Stimulated activated CD4-positive, alpha-beta T cell treated with anti-CD3 and anti-CD28 coated beads, Interleukin-12 subunit alpha, Interleukin-12 subunit beta, amount 100 ng/mL, for 4 hours (primary cell): ENCODE measurements around the gene LMF1.

ENCODE experiments used
- DNase-seq: peaks from one replicate; pipeline ENCODE4 v3.0.0-alpha.2; 2020

The LMF1 gene

DNA sequence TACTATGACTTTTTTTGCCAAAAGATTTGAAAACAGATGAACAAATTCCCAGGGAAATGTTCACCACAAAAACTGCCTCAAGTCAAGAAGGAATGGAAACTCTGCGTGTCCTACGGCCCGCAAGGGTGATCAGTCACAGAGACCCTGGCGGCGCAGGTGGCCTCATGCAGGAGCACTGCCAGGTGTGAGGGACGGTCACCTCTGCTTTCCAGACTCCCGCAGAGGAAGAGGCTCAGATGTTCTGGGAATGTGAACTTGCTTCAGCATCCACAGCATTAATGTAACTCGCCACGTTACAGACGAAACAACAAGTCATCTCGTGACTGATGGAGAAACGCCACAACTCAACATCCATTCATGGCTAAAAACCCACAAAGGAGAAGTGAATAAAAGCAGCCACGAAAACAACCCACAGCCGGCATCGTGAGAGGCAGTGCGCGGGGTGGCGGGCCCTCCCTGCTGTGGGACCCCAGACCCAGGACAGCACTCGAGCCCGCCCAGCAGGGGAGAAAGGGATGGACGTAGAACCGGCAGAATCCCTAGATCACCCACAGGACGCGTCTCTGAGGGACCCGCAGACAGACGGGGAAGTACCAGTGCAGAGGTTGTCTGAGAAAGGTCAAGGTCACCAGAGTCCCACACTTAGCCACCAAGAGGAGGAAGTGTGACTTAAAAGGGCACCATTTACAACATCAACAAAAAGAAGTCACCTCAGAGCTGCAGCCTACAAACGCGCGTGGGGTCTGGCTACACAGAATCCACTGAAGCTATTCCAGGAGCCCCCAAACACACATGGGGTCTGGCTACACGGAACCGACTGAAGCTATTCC, 93.3 kb downstream of the LMF1 start:
- DNase-seq: no peak

- DNase-seq: no peak
Measured at GRCh38 chr16:876523-877241, 94.1 kb downstream of the LMF1 start.

DNA sequence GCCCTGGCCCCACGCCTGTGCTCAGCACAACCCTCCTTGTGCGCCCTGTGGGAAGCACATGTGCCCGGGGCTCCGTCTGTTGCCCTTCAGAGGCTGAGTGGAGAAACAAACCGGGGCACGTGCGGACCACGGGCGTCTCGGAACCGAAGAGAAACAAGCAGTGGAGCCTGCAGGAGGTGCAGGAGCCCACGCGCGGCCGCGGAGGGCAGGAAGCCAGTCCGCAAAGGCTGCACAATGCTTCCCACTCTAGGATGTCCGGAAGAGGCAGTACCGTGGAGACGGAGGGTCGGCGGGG, 94.8 kb downstream of the LMF1 start:
- DNase-seq: no peak

DNA sequence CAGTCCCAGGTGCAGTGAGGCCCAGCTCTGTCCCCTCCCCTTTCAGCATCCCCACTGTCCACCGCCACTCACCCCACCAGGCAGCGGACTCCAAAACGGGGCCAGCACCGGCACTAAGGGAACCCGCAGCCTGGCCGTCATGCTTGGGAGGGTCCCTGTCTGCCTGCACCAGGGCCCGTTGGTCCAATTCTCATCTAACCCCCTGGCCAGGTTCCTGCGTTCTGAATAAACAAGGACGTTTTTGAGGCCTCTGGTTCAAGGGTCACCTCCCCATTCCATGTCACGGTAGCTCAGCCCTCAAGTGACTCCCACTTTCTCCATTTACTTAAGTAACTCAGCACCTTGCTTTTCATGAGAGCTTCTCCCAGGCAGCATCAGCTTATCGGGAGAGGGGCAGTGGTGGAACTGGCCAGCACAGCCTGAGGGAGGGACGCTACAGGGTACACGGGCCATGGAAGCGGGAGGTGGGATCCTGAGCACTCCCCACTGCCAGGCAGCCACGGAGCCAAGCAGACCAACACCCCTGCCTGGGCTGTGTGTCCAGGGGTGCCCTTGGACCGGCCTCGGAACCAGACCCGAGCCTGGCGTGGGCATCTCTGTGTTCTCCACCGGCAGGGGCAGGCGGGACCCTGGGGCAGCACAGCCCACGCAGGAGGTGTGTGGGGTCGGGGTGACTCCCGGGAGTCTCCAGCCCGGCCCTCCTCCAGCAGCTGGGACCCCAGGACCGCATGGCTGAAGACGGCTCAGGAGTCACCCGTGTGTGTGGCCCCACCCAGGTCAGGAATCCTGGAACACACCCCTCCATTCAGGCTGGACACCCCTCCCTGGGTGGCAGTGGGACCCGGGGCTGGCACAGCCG, 95.4 kb downstream of the LMF1 start:
- DNase-seq: no peak

GRCh38 chr16:874366-875181, 96.2 kb downstream of the LMF1 start:
- DNase-seq: no peak

GRCh38 chr16:873889-874288, 96.9 kb downstream of the LMF1 start:
- no peak for DNase-seq

DNA sequence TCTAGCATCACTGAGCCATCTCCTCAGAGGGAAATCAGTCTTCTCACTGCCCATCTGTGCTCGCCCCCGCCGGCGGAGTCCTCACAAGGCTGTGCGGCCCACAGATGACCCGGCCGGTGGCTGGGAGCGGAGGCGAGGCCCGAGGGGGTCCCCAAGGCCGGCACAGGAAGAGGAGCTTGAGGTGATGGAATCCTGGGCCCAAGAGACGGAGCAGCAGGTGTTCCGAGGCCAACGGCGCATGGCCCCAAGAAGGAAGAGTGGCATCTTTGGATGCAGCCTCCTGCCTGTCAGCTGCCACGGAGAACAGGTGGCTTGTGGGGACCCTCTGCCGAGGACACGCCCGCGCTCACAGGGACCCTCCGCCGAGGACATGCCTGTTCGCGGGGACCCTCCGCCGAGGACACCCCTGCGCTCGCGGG, 97.5 kb downstream of the LMF1 start:
- no peak for DNase-seq

DNA sequence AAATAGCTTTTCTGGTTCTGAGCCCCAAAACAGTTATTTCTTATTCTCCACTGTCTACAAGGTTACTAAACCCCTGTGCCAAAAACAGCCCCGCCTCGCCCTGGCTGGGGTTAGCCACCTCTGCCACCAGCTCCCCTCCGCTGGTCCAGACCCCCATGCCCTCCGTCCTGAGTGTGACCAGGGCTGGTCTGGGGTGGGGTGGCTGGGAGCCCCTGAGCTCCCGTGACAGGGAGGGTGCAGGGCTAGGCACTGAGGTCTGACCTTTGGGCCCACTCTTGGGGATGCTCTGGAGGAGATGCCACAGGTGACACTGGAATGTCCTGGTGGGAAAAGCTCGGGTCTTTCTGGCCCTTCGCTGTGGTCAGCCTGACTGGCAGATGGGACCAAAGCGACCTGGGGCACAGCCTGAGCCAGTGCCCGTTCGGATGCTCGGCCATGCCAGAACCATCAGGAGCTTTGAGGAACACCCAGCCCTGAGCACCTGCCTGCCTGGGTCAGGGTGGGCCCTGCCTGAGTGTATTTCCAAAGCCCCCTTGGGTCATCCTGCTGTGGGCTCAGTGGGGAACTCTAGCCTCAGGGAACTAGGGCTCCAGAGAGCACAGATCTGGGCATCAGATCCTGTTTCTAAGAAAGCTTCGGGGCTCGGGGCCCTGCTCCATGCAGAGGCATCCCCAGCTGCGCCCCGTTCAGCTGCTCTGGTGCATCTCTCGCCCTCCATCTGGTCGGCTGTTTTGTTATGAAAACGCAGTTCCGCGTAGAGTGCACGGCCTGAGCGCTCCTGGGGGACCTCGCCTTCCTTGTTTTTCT, 98.1 kb downstream of the LMF1 start:
- DNase-seq: no peak

DNA sequence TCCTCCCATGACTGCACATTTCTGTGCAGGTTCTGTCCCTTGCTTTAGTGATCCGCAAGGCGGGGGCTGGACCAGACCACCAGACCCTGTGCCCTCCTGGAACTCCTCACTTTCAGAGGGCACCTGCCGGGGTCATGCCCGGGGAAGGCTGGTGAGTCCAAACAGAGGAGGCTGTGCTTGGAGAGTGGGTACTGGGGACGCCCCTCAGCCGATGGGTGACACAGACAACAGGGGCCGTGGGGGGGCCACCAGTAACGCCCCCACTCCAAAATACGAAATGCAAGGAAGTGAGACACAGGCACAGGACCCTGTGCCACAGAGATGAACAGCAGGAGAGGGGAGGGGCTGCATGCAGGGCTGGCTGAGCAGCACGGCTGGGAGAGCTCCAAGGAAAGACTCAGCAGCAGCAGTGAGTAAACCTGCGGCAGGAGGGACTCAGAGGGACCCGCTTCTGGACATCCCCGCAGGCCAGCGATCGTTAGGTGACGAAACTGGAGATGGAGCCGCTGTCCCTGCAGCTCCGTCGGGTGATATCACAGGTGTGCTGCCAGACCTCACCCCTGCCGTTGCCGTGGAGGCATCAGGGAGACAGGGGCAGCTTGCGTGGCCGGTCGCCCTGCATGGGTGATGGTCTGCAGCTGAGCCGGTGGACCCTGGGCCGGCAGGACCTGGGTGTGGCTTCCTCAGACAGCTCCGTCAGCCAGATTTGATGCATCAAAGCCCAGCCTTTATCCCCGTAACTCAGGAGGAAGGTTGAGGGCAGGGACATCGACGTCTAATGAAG, 99.0 kb downstream of the LMF1 start:
- DNase-seq: no peak

DNA sequence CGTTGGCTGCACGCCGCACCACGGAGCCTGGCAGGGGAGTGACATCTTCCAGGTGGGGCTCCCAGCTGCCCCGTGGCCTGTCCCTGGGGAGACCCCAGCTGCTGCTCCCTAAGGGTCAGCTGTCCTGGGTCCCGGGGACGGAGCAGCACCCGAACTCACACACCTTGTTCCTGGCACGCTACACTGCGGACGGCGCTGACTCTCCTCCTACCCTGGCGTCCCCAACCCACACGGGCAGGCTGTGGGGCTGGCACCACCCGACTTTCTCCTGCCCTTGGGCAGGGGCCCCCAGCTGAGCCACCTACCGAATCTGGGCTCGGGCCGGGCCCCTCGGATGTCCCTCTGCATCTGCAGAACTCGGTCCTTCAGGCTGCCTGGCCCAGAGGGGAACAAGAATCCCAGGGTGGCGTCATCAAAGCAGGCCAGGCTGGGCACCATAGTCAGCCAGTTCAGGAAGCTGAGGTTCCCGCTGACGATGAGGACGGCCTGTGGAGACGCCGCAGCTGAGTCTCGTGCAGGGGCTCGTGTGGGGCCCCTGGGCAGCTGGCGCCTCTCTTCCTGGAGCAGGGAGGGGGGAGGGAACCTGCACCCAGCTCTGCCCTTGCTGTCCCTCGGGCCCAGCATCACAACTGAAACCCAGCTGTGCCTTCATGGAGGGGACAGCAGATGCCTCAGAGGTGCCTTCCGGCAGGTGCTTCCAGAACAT, 99.8 kb downstream of the LMF1 start:
- no peak for DNase-seq

DNA sequence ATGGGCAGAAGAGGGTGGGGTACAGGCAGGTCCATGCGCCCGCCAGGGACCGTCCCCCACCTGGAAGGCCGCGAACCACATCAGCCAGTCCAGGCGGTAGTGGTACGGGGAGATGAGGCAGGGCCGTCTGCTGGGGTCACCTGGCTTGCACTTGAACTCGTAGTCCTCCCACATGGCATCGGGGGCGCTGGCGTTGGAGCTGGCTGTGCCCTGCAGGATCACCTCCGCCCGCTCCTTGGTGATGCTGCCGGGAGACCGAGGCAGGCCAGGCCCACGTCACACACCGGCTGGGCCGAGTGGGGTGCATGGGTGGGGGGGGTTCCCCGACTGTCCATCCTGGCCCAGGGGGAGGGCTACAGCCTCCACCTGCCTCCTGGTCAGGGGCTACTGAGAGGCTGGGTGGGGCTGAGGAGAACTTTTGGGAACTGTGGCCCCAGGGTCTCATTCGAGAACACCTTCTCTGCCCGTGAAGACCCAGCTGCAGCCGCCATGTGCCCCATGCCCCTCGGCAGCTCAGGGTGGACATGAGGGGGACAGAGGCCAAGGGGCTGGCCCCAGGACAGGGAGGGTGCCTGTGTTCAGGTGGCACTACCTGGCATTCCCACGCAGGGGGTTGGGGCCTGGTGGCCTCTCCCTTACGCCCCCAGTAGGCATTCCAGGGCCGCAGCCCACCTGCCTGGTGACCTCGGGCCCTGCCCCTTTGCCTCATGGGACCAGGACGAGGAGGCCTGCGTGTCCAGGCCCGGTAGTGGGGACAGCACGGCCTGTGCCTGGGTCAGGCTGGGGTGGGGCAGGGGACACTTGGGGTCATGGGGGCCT, 100.8 kb downstream of the LMF1 start:
- DNase-seq: no peak

DNA sequence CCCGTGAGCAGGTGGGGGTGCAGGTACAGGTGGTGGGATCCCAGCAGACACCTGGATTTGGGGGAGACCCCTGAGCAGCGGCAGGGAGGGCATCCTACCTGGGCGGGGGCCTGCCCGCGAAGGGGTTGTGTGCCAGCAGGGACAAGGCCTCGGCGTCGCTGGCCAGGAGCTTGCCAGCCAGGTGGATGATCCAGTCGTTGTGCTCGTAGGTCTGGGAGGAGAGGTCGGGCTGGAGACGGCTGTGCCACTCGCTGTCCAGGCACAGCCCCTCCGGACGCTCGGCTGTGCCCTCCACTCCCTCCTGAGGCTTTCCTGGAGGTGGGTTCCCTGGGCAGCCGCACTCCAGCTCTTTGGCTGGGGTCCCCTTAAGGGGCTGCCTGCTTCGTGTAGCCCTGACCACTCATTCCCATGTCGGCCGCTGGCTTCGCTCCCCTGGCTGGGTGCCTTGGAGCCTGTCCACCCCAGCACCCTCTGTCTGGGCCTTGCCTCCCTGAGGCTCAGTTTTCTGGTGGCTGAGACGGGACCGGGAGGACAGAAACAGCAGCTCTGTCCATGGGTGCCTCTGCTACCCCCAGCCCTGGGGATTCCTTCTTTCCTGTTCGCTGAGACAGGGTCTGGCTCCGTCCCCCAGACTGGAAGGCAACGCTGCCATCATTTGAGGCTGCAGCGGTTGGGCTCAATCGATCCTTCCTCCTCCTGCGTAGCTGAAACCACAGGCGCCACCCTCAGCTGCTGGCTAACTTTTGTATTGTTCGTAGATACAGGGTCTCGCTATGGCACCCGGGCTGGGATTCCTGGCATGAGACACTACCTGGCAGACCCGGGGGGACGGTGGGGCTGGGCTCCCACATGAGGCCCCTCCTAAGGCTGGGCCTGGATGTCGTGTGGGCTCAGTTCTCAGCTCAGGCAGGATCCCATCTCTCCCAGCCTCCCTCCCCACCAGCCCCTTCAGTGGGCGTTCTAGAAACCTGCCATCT, 101.7 kb downstream of the LMF1 start:
- DNase-seq: no peak

GRCh38 chr16:868386-868755, 102.4 kb downstream of the LMF1 start:
- DNase-seq: no peak

GRCh38 chr16:867421-868385, 103.1 kb downstream of the LMF1 start:
- DNase-seq: no peak

DNA sequence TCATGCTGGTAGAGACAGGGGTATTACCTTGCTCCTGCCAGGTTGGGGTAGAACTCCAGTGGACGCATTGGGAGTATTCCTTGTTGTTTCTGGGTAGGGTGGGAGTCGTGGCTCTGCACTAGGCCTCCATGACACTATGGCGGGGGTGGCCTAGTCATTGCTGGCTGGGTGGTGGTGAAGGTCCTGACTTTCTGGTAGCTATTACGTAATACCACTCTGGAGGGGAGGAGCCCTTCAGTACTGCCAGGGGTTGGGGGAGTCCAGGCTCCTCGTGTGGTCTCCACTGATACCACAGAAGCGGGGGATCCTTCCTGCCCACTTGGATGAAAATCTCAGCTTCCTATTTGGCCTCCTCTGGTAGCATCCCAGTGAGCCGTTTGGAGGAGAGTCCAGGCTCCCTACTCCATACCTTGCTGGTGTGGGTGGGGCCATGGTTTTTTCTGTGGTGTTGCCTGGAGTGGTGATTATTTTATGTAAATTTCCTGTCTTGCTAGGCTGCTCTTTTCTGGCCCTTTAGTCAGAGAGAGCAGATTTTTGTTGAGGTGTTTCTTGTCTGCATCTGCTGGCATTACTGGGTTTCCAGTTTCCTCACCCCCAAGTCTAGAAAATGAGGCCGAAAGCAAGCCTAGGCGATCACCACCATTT, 104.4 kb downstream of the LMF1 start:
- DNase-seq: no peak

GRCh38 chr16:865026-865425, 105.8 kb downstream of the LMF1 start:
- DNase-seq: no peak

DNA sequence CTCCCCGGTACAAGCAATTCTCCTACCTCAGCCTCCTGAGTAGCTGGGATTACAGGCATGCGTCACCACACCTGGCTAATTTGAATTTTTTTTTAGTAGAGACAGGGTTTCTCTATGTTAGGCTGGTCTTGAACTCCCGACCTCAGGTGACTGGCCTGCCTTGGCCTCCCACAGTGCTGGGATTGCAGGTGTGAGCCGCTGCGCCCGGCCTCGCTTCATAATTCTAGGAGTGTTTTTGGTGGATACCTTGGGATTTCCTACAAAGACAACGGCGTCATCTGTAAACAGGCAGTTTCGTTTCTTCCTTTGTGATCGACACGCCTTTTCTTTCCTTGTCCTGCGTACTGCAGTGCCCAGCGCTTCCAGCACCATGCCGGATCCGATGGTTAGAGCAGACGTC, 109.3 kb downstream of the LMF1 start:
- no peak for DNase-seq
